Amniotic epithelial cell (primary cell): Measurements from ENCODE around the gene CYP27C1.
"Not testable (repeated sequence)": the region's sequence is repeated elsewhere in the genome, so short reads cannot be mapped to it uniquely, and the experiment has no call there.

Experiments used
- DNase-seq: peaks from one replicate; pipeline ENCODE4 v3.0.0-alpha.2; 2010; ENCODE audit warnings: low read depth

Gene CYP27C1, protein sequence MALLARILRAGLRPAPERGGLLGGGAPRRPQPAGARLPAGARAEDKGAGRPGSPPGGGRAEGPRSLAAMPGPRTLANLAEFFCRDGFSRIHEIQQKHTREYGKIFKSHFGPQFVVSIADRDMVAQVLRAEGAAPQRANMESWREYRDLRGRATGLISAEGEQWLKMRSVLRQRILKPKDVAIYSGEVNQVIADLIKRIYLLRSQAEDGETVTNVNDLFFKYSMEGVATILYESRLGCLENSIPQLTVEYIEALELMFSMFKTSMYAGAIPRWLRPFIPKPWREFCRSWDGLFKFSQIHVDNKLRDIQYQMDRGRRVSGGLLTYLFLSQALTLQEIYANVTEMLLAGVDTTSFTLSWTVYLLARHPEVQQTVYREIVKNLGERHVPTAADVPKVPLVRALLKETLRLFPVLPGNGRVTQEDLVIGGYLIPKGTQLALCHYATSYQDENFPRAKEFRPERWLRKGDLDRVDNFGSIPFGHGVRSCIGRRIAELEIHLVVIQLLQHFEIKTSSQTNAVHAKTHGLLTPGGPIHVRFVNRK

DNA sequence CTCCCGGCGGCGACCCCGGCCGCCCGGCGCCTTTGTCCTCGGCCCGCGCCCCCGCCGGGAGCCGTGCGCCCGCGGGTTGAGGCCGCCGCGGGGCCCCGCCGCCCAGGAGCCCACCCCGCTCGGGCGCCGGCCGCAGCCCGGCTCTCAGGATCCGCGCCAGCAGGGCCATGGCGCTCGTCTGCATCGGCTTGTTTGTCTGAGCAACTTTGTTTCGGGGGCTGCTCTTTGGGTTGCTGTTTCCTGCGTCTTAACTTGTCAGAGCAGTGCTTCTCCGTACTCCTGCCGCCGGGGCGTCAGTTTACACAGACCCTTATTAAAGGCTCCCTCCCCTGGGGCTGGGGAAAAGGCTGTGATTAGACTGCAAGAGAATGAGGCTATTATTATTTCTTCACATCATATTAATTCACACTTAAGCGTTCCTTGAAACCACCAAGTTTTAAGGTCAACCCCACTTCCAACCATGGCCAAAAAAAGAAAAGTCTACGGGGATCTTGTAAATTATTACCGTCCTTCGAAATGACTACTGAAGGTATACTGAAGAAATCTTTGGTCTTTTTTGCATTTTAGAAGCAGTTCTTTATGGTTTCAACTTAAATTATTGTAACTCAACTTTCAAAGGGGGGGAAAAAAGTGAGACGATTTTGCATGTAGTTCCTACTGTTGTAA, at the start of gene CYP27C1:
CYP27C1 (minus strand) TSS at position 198 of the 666 bp plus-strand sequence; CDS start at position 169, 29 bp downstream.
- DNase-seq, result peak; percentile 7

DNA sequence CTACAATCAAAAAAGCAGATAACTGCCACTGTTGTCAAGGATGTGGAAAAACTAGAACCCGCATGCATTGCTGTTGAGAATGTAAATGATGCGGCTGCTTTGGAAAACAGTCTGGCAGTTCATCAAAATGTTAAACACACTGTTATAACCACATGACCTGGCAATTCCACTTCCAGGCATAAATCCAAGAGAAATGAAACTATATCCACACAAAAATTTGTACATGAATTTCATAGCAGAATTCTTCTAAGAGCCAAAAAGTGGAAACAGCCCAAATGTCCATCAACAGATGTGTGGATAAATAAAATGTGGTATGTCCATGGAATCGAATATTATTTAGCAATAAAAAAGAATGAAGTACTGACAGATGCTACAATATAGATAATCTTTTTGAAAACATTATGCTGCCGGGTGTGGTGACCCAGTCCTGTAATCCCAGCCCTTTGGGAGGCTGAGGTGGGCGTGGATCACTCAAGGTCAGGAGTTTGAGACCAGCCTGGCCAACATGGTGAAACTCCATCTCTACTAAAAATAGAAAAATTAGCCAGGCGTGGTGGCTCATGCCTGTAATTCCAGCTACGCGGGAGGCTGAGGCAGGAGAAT, 41.8 kb upstream of the CYP27C1 start:
- peak; percentile 7 for DNase-seq

DNA sequence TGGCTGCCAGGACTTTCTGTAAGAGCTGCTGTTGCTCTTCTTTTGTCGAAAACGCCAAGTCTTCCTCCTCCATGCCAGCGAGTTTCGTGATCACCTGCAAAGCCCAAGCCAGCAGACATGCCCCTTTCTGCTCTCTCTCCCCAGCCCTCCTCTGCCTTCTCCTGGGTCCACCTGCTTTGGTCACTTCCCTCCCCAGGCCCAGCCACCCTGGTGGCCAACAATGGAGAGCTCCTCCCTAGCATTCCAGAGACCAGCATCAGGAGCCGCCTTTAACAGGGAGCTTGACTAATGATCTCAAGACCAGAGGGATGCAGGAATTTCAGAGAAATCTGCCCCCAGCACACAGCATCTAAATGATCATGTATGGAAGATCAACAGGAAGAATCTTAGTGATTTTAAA, 39.3 kb upstream of the CYP27C1 start:
- no peak for DNase-seq

DNA sequence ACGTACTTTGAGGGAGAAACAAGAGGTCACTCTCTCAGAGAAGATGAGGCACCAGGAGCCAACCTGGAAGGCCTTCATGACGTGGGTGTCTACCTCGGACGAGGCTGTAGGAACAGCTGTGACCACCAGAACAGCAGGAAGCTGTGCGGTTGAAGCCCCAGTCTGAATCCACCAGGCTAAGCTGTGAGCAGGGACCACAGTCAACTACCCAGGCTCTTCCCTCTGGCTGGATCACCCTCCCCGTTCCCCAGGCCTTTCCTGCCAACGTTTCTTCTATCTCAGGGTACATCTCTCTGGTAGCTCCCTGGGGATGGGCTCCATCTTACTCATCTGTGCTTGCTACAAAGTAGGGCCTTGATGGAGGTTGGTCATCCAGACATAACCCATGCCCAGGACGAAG, 36.8 kb upstream of the CYP27C1 start:
- DNase-seq, result no peak

DNA sequence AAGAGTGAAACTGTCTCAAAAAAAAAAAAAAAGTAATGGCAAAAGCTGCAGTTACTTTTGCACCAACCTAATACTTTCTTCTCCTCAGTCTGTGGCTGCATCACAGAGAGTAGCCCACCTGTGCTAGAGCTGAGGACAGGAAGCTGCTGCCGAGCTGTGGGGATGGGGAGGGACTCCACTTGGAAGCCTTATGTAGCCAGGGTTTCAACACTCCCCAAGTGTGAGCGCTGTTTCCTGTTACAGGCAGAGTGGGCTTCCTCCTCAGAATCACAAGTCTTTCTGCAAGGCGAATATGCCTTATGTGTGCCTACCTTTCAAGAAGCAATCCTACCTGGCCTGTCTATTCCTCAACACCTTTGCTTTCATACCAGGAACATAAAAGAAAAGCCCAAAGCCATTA, 36.3 kb upstream of the CYP27C1 start:
- no peak for DNase-seq

DNA sequence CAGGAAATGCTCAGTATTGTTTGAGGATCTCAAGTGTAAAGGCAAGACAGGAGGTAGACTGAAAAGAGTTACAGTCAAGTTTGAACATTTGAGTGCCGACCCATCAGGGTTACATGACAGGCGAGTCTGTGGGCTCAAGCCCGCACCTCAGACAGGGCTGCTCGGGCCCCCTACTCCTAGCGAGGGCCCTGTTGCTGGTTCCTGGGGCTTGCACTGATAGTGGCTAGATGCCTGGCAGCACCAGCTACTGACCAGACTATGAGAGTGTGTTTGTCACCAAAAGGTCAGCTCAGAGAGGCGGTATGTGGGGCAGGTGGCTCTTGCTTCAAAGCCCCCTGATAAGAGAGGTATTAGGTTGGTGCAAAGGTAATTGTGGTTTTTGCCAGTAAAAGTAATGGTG, 35.6 kb upstream of the CYP27C1 start:
- DNase-seq, result no peak

DNA sequence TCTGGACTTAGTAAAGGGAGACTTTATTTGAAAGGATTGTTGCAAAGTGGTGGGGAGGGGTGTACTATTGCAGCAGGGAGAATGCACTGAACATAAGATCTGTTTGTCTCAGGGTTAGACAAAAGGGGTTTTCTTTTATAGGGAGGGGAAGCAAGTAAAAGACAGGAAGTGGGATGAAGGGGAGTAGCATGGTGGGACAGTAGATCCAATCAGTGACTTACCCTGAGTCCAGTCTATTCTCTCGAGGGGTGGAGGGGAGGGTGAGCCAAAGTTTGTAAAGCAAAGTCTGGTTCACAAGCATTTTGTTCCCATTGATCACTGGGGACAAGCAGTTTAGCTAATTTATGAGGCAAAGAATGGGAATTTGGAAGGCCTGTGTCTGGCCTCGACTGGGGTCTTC, 35.0 kb upstream of the CYP27C1 start:
- no peak for DNase-seq

DNA sequence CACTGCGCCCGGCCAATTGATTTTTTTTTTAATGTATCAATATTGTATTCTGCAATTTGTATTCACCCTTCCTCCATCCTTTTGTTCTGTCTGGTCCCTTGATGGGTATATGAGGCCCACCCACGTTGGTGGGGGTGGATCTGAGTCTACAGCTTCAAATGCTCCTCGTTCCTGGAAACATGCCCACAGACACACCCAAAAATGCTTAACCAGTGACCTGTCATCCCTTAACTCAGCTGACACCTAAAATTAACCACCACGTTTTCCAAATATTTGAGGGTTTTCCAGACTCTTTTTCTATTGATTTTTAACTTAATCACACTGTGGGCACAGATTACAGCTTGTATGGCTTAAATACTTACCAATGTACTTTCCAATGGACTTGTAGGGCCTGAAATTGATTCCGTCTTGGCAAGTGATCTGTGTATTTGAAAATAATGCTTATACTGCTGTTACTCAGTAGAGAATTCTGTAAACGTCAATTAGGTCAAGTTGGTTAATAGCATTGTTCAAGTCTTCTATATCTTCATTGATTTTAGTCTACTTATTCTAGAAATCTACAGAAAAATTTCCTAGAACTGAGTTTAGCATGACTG, 34.4 kb upstream of the CYP27C1 start:
- DNase-seq, result no peak

DNA sequence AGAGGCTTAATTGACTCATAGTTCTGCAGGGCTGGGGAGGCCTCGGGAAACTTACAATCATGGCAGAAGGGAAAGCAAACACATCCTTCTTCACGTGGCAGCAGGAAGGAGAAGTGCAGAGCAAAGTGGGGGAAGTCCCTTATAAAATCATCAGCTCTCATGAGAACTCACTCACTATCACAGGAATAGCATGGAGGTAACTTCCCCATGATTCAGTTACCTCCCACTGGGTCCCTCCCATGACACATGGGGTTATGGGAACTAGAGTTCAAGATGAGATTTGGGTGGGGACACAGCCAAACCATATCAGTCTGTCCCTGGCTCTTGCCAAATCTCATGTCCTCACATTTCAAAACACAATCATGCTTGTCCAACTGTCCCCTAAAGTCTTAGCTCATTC, 21.1 kb upstream of the CYP27C1 start:
- not testable (repeated sequence) for DNase-seq

DNA sequence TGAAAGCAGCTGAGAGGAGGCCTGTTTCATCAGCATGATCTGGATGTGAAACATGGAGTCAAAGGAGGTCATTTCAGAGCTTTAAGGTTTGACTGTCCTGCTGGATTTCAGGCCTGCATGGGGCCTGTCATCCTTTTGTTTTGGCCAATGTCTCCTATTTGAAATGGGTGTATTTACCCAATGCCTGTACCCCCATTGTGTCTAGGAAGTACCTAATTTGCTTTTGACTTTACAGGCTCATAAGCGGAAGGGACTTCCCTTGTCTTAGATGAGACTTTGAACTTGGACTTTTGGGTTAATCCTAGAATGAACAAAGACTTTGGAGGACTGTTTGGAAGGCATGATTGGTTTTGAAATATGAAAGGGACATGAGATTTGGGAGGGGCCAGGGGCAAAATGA, 19.3 kb upstream of the CYP27C1 start:
- no peak for DNase-seq

DNA sequence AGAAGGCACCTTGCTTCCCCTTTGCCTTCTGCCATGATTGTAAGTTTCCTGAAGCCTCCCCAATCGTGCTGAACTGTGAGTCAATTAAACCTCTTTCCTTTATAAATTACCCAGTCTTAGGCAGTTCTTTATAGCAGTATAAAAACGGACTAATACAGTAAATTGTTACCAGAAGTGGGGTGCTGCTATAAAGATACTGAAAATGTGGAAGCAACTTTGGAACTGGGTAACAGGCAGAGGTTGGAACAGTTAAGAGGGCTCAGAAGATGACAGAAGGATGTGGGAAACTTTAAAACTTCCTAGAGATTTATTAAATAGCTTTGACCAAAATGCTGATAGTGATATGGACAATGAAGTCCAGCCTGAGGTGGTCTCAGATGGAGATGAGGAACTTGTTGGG, 17.7 kb upstream of the CYP27C1 start:
- not testable (repeated sequence) for DNase-seq

DNA sequence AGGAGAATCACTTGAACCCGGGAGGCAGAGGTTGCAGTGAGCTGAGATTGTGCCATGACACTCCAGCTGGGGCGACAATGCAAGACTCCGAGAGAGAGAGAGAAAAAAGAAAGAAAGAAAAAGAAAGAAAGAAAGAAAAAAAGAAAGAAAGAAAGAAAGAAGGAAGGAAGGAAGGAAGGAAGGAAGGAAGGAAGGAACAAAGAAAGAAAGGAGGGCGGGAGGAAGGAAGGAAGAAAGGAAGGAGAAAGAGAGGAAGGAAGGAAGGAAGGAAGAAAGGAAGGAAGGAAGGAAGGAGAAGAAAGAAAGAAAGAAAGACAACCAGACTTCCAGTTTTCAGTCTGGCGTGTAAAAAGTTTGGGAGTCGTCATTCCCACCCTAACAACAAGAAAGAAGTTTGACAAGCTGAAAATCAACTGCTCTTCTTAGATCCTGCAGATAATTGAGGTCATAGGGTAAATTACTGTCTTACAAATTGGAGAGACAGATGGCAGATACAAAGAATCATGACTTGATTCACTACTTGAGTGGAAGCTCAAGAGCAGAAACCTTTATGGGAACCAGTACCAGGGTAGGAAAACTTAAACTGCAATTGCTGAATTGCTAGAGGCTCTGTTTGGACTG, 15.1 kb upstream of the CYP27C1 start:
- no peak for DNase-seq

DNA sequence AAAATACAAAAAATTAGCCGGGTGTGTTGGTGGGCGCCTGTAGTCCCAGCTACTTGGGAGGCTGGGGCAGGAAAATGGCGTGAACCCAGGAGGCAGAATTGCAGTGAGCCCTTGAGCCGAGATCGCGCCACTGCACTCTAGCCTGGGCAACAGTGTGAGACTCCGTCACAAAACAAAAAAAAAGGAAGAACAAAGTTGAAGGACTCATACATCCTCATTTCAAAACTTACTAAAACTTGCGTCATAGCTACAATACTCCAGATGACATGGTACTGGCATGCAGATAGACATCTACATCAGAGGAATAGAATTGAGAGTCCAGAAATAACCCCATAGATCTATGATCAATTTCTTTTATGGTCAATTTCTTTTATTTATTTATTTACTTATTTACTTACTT, 13.6 kb upstream of the CYP27C1 start:
- no peak for DNase-seq

DNA sequence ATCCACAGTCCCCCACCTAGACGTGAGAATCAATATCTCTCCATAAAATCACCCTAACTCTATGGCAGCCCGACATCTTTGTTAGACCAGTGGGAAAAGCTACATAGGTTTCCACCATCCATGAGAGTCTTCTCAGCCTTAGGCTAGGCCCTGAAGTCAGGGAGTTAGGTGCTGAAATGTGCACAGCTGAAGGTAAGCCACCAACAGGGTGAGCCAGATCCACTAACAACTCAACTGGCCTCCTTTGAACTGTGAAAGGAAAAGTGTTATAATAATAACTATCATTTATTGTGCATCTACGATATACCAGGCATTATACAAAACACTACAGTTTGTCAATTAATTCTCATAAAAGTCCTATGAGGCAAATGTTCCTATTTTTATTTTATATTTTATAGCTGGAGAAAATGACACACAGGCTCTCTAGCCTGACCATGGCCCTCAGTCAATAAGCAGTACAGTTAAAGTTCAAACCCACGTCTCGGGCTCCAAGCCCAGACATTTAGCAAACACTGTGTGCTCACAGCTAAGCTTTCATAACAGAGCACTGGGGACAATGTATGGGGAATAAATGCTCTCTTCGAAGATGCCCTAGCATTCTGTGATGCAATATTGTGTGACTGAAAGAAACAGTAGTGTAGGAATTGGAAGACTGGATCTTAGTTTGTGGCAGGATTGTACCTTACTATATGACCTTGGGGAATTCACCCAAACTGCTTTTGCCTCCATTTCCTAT, 11.2 kb upstream of the CYP27C1 start:
- no peak for DNase-seq

DNA sequence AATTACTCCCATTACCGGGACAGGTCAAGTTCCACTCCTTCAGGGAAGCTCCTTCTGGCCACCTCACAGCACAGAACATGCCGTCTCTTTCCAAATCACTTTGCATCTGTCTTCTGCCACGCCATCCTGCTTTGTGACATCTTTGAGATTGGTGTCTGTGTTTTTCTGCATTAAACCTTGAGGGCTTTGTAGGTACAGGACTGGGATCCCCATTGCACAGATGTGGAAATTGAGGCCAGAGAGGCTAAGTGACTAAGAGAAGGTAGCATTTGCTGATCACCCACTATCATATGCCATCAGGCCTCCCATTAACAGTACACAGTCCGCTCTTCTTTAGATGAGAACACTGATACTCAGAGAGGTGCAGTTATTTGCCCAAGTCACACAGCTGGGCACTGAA, 9.5 kb upstream of the CYP27C1 start:
- no peak for DNase-seq

DNA sequence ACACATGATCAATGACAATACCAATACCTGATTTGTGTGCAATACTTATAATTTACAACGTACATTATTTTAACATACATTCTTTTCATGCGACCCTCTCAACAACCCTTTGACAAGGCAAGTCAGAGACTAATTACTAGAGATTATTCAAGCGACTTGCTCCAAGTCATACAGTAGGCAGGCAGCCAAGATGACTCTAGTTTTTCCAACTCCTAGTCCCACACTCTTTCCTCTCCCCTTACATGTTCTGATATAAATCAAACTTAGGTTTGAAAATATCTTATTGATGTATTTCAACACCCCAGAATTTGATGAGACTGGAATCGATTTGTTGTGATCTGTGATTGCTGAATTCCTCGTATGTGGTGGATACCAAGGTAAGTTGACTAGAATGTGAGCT, 8.0 kb upstream of the CYP27C1 start:
- no peak for DNase-seq

DNA sequence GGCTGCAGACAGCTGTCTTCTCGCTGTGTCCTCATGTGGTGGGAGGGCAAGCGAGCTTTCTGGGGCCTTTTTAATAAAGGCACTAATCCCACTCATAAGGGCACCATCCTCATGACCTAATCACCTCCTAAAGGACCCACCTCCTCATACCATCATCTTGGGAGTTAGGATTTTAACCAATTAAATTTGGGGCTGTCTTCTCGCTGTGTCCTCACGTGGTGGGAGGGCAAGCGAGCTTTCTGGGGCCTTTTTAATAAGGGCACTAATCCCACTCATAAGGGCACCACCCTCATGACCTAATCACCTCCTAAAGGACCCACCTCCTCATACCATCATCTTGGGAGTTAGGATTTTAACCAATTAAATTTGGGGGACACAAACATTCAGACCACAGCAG, 7.2 kb upstream of the CYP27C1 start:
- DNase-seq, result not testable (repeated sequence)

DNA sequence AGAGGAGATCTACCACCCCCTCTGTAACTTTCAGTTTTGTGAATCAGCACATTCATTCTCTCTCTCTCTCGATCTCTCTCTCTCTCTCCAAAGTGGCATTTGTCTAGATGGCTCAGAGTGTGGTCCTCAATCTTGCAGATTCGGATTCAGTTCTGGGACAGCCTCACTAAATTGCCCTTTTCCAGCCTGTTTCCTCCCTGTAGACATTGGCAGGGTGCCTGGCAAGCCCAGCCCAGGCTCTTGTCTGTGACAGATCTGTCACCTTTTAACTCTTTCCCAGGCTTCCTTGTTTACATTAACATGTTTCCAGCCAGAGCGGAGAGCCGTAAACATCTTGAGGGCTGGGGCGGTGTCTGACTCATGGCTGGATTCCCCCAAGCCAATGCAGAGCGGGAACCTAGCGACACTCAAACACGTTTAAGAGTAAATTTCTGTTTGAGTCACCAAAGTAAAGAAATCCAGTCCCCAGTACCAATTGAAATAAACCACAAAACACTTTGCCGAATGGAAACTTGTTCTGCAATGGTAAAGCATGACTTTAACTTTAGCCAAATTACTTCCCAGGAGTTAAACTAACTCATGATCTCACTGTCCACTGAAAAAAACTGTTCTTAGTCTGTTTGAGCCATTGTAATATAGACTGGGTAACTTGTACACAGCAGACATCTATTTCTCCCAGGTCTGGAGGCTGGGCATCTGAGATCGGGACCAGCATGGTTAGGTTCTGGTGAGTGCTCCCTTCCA, 6.6 kb upstream of the CYP27C1 start:
- peak; percentile 62 for DNase-seq

DNA sequence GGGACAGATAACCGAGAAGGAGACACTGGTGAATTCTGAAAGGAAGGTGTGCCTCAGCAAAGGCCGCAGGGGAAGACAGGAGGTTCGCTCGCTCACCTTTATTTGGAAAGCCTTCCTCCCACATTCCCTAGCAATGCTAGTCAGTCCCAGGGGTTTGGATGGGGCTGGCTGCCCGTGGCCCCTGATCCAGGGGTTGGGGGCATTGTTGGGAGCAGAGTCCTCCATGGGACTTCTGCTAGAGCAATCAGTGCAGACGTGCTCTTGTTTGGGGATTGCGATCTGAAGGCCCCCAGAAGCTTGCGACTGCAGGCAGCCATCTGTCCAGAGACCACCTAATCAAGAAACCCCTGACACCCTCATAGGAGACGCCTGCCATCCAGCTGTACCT, 6.0 kb upstream of the CYP27C1 start:
- no peak for DNase-seq

DNA sequence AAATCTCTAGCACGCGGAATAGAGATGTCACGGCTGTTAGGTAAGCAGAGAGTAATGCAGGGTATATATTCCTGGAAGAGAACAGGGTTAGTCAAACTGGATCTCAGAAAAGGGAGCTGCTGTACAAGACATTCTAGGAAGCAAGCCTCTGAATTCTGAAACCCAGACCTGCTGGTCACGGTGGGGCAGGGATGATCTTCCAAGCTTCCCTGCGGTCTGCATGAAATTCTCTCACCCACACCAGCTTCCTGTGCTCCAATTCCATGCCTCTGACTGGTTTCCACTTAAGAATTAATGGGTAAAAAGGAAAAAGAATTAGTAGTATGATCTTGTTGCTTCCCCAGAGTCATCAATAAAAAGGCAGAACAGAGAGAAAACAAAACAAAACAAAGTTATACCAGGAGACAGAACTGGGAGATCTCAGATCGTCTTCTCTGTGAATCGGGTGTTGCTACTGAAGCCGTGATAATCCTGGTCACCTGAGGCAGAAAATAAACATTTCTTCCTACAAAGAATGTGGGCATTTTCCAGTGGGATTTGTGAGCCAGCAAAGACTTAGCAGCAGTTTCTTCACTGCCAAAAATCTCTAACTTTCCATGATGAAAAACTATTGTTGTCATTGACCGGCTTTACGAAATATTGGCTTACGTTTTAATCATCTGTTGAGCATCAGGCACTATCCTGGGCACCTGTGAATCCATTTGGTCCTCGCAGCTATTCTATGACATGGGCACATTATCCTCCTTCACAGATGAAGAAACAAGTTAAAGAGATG, 5.3 kb upstream of the CYP27C1 start:
- DNase-seq, result peak; percentile 74
